Loucy (cell line): ENCODE data around the gene MYL5.

Experiments used
- CTCF ChIP-seq: fragments of 200-600 bp; sonication (generic); conservative IDR thresholded peaks from 2 replicates; pipeline ENCODE4 v1.5.1; 2014; ENCODE audit warnings: mild to moderate bottlenecking, antibody characterized with exemption, low read length
- EZH2phosphoT487 ChIP-seq: fragments of 200-600 bp; IDR thresholded peaks from 2 replicates; pipeline ENCODE4 v1.6.1; 2018; ENCODE audit warnings: antibody characterized with exemption, mild to moderate bottlenecking, moderate library complexity, borderline replicate concordance

- TF ChIP-seq EZH2phosphoT487 = no peak
- TF ChIP-seq CTCF = no peak
These were observed 23.1 kb upstream of the MYL5 start for GRCh38 chr4:650951-651883.
